HuH-7 (cell line): ENCODE data around the gene ICAM2.
"Not testable (repeated sequence)": the region's sequence is repeated elsewhere in the genome, so short reads cannot be mapped to it uniquely, and the experiment has no call there.

Experiments
- DNase-seq: peaks from one replicate; pipeline ENCODE4 v3.0.0; 2011; ENCODE audit warnings: low spot score

The ICAM2 gene

DNA sequence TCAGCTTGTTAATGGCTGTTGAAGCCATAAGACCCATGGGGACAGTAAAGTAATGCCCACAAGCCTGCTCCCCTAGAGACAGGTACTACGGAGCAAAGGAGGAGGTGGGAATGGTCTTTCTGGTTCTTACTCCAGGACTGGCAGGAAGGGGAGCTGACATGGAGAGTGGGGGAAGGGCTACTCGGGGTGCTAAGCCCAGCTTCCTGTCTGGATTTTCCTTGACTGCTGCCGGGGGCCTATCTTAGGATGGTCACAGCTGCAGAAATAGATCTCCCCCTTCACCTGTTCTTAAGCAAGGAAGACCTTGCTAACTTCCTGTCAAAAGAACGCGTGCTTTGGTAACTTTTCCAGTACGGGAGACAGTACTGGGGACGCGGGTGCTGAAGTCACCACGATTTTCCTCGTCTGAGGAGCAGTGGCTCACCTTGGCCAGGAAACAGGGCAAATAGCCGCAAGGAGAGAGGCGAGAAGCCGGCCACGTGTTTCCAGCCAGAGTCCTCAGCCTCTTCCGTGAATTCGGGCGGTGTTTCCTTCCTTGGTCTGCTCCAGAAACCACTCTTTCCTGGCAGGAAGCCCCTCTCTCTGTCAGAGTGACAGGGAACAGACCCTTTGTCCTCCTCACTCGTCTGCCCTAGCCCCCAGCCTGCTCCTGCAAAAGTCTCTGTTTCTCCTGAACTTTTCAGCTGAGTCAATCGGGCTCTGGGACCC lies 22.9 kb downstream of the ICAM2 start:
- DNase-seq = no peak

DNA sequence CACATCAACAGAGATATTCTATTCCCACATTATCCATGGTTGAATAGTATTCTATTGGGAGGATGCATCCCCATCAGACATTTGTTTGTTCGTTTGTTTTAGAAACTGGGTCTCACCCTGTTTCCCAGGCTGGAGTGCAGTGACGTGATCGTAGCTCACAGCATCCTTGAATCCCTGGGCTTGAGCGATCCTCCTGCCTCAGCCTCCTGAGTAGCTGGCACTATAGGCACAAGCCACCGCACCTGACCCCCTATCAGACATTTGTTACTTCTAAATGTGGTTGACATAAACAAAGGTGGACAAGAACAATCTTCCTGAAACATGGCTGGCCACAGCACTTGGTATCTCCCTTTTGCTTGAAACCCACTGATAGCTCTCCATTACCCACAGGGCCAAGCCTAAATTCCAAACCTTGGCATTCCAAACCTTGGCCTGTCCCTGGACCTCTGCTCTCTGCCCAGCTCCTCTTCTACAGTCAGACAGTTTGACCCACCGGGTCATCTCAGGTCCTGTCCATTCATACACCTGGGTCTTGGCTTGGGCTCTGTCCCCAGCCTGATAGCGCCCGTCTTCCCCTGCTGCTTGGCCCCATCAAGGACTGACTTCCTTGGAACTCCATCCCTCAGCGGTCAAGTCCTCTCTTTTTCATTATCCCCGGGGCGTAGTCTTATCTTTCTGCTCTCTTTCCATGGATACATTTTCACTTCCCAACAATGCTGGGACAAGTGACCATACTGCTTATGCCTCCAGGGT lies 23.8 kb downstream of the ICAM2 start:
- no peak for DNase-seq

DNA sequence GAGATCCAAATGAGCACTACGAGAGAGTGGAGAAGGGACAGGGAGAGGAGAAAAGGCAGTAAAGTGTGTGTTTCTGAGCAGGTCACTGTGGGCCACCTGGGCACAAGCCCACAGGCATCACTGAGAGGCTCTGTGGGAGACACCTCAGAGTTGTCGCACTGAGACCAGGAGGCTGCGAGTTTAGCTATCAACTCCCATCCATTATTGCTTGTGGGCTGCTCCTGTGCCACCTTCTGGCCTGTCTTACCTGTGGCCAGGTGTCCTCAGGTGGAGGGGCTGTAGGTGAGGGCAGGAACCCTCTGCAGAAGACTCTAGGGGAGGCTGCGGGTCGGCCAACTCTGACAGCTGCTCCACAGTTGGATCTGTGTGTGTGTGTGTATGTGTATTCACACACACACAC lies 24.8 kb downstream of the ICAM2 start:
- no peak for DNase-seq

- no peak for DNase-seq
These were observed 27.0 kb downstream of the ICAM2 start for GRCh38 chr17:63993368-63993985.

DNA sequence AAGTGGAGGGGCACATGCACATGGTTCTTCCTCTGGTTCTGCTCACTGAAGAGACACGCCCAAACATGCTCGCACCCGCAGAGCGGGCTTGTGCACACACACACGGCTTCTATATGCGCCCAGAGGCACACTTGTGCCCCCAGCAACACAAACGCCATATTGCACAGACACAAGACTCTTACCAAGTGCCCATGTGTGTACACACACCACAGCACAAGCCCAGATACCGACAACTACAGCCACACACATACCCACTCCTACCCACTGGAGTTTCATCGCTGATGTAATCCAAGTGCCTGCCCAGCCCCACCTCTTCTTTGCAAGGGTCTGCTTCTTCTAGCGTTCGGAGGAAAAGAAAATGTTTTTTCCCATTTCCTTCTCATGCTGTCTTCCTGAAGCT lies 28.8 kb downstream of the ICAM2 start:
- no peak for DNase-seq

DNA sequence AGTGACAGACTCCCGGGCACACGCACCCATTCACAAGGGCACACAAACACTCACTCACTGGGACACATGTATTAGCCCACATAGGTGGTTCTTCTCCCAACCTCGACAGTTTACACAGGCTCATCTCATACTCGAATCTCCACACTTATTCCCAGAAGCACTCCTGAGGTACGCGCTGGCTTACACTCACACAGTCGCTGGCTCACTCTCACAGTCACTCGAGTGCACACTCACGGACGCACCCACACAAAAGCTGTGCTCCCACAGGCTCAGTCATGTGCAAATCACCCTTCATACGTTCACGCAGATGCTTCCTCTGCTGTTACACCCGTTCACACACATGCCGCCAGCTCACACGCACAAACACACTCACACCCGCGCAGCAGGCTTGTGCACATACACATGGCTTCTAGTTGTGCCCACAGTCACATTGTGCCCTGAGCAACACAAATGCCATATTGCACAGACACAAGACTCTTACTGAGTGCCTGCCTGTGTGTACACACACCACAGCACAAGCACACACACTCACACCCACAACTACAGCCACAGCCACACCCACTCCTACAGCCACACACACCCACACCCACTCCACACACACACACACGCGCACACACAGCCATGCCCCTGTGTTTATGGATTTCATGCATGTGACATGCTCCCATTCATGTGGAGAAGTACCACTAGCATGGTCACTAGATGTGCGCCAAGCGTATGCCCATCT lies 30.6 kb downstream of the ICAM2 start:
- no peak for DNase-seq

DNA sequence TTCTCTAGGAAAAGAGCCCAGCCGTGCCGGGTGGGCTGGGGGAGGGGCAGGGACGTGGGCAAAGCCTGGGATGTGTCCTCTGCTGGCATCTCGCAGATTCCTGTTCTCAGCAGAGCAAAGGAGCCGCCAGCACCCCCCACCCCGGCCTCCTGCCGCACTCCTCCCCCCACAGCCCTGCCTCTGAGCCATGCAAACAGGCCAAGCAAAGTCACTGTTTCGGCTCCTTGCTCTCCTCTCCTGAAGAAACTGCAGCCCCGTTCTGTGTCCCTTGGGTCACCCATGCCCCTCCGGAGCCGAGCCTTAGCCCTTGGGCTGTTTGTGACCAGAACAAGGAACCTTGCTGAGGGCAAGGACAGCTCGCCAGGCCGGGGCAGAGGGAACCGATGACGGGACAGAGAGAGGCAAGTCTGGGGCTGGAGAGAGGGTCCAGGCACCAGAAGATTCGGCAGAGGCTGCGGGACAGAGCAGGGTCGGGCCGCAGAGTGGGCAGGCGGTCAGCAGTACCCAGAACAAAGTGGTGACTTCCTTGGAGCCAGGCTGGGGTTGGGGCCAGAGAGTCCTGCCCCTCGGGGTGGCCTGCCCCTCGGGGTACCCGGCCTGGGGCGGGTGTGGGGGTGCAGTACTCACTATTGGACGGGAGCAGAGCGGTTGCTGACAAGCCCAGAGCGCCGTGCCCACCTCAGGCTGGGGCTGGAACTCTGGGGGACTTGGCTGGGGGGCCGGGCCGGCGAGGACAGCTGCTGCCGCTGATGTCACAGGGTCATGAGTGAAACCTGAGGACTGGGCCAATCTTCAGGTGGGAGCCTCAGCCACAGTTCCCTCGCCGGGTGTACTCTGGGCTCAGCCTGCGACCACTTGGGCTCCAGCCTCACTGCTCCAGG lies 31.5 kb downstream of the ICAM2 start:
- DNase-seq = no peak

DNA sequence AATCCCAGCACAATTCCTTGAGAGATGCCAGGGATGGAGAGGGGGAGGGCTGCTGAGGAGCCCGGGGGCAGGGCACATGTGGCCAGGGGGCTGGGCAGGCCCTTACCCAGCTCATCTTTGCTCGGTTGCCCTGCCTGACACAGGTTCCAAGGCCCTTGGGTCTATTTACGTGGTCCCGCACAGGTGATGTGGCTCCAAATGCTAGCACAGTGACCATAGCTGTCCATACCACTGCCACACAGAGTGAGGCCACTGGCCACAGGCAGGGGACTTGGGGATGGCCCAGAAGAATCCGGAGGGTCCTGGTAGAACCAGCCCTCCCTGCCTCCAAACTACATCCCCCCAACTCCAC lies 32.3 kb downstream of the ICAM2 start:
- no peak for DNase-seq

- no peak for DNase-seq
These were observed 33.0 kb downstream of the ICAM2 start for GRCh38 chr17:63987221-63988126.

- no peak for DNase-seq
These were observed 33.6 kb downstream of the ICAM2 start for GRCh38 chr17:63986821-63987220.

DNA sequence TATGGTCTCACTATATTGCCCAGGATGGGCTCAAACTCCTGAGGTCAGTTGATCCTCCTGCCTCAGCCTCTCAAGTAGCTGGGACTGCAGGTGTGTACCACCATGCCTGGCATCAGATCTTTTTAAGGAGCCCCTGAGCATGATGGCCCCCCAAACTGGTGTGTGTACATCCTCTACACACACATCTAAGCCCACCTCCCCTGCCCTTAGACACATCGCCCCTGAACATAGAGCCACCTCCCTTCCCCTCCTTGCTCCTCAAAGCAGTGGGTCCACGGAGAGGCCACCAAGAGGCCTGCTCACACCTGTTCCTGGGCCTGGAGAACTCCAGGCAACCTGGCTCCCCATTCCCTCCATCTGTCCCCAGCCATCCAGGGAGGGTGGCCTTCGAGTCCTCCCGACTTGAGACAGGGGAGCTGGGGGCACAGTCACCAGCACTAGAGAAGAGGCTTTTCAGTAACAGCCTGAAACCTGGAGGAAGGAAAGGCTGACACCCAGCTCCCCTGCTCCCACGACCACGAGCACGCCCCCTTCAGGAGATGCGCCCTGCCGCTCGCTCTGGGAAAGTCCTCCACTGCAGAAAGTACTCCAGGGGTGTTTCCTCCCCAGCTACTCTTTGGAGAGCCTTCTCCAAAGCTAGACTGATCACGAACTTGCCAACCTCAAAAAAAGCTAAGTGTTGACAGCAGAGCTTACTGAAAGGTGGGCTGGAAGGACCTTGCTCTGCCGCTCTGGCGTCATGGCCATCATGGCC lies 34.9 kb downstream of the ICAM2 start:
- DNase-seq = no peak

DNA sequence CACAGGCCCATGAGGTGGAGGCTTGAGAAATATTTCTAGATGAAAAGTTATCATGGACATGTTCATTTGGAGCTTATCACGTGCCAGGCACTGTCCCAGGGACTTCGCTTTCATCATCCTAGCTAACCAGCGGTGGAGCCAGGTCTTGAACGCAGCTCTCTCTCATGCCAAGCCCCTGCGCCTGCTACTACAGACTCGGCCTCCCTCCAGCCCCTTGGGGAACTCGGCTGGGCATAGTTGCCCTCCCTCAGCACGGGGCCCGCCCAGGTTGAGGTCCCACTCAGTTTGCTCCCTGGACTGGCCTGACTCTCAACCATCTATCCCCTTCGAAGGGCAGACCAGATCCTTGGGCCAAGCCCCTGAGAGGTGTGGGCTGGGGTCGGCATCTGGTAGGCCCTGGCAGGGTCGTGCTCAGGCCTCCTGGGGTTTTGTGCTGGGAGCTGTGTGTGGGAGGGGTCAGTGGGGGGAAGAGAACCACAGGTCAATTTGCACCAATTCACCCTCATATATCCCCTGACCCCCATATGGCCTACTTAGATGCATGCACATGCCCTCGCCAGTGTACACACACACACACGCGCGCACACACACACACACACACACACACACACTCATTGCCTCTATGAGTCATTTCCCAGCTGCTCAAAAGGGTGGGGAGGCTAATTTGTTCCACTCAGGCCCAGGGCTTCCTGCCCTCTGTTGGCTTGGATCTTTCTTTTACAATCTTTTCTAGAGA lies 35.6 kb downstream of the ICAM2 start:
- no peak for DNase-seq

DNA sequence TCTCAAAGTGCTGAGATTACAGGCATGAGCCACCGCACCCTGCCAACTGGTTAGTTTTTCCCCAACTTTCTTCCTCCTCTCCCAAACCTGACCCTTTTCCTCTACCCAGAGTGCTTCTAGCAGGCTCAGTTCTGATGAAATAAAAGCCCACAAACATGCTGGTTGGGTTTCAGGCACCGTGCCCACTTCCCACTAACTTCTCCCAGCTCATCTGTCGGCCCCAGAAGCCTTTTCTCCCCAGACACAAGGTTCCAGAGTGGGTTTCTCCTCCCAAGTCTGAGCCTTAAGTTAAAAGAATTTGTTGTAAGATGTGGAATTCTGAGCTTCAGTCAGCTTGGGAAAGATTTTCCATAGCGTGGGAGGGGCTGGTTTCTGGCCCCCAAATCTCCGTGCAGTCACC lies 36.2 kb downstream of the ICAM2 start:
- no peak for DNase-seq

DNA sequence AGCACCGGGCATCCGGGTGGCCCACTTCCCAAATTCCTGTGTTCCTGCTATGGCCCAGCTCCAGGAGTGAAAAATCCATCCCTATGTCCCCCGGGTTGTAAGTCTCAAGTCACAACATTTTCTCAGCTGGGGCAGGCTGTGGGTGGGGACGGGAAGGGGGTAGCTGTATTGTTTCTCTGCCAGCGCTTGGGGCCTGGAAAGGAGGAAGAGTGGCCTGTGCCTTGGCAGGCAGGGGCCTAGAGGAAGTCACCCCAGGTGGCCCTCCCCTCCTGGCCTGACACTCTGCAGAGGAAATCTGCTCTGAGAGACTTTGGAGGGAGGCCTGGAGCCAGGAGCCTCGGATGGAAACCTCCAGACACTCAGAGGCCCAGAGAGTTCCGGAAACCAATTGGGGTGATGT lies 37.1 kb downstream of the ICAM2 start:
- DNase-seq = no peak

GRCh38 chr17:63982641-63983040 lies 37.8 kb downstream of the ICAM2 start:
- DNase-seq = not testable (repeated sequence)

GRCh38 chr17:63978272-63979200 lies 41.9 kb downstream of the ICAM2 start:
- no peak for DNase-seq

DNA sequence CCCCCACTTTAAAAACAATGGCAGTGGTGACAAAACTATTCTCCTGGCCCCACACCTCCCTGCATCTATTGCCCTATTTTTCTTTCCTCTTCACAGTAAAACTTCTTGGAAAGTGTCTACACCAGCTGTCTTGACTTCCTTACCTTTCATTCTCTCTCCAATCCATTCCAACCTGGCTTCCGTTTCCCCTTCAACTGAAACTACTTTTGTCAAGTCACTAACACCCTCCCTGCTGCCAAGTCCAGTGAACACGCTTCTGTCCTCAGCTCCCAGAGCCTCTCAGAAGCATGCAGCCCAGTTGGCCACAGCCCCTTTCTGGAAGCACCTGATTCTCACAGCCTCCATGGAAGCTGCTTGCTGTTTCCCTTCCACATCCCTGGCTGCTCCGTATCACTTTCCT lies 43.7 kb downstream of the ICAM2 start:
- no peak for DNase-seq

GRCh38 chr17:63975541-63976092 lies 44.8 kb downstream of the ICAM2 start:
- DNase-seq = no peak
